Kasumi-1 (cell line): ENCODE measurements around the gene PKD1.

ENCODE experiments used
- DNase-seq, 2 experiments: peaks; one replicate each; lab custom pipeline; 2025; lab: John Stamatoyannopoulos, UW

Gene PKD1

GRCh38 chr16:2170080-2170479, 34.4 kb upstream of the PKD1 start:
- no peak for DNase-seq

GRCh38 chr16:2167068-2167638, 31.5 kb upstream of the PKD1 start:
- no peak for DNase-seq

- no peak for DNase-seq
Observed at GRCh38 chr16:2166263-2167067, 30.8 kb upstream of the PKD1 start.

GRCh38 chr16:2165861-2166260, 30.2 kb upstream of the PKD1 start:
- DNase-seq: no peak

GRCh38 chr16:2163211-2163881, 27.6 kb upstream of the PKD1 start:
- no peak for DNase-seq

GRCh38 chr16:2162676-2163118, 27.0 kb upstream of the PKD1 start:
- no peak for DNase-seq

GRCh38 chr16:2161911-2162310, 26.2 kb upstream of the PKD1 start:
- DNase-seq: no peak

- no peak for DNase-seq
Observed at GRCh38 chr16:2160915-2161551, 25.3 kb upstream of the PKD1 start.

- no peak for DNase-seq
Observed at GRCh38 chr16:2159175-2159838, 23.6 kb upstream of the PKD1 start.

GRCh38 chr16:2158262-2158638, 22.6 kb upstream of the PKD1 start:
- DNase-seq: no peak

GRCh38 chr16:2157480-2158261, 22.0 kb upstream of the PKD1 start:
- no peak for DNase-seq

- no peak for DNase-seq
Observed at GRCh38 chr16:2156849-2157224, 21.1 kb upstream of the PKD1 start.

- DNase-seq: peak; percentile 3 to 33
Observed at GRCh38 chr16:2155977-2156848, 20.5 kb upstream of the PKD1 start.

- peak; percentile 95 to 97 for DNase-seq
Observed at GRCh38 chr16:2155091-2155950, 19.6 kb upstream of the PKD1 start, which contains the start of gene TRAF7. TSS of gene TRAF7 (plus strand) at chr16:2155782. CDS start at chr16:2163921, 8,139 bp downstream.

- DNase-seq: no peak
Observed at GRCh38 chr16:2154533-2155090, 18.9 kb upstream of the PKD1 start.

GRCh38 chr16:2152695-2153506, 17.2 kb upstream of the PKD1 start:
- DNase-seq: no peak

GRCh38 chr16:2151188-2152091, 15.7 kb upstream of the PKD1 start:
- no peak for DNase-seq
